NCI-H2196 treated with DMSO at 0.1 percent for 48 hours (cell line): ENCODE results near the gene RUNX1.

Experiments used
- DNase-seq: peaks from one replicate; lab custom pipeline; 2025; ENCODE audit not compliant: unreplicated experiment; lab: John Stamatoyannopoulos, UW

RUNX1 gene

GRCh38 chr21:35062016-35062415, 12.9 kb upstream of the RUNX1 start:
- DNase-seq = no peak

- no peak for DNase-seq
Measured at GRCh38 chr21:35059742-35060141, 10.6 kb upstream of the RUNX1 start.

- DNase-seq = no peak
Measured at GRCh38 chr21:35058058-35058457, 9.0 kb upstream of the RUNX1 start.

- DNase-seq = no peak
Measured at GRCh38 chr21:35057428-35057827, 8.3 kb upstream of the RUNX1 start.

- no peak for DNase-seq
Measured at GRCh38 chr21:35053356-35054096, 4.4 kb upstream of the RUNX1 start.

- DNase-seq = no peak
Measured at GRCh38 chr21:35052801-35053200, 3.7 kb upstream of the RUNX1 start.

- DNase-seq = no peak
Measured at GRCh38 chr21:35051287-35051818, 2.3 kb upstream of the RUNX1 start.

GRCh38 chr21:35050348-35051286, 1.5 kb upstream of the RUNX1 start:
- DNase-seq = no peak

GRCh38 chr21:35048183-35048601, 910 bp downstream of the RUNX1 start:
- DNase-seq = peak; percentile 30

- DNase-seq = no peak
Measured at GRCh38 chr21:35046880-35047229, 2.2 kb downstream of the RUNX1 start.

GRCh38 chr21:35046263-35046624, 2.9 kb downstream of the RUNX1 start:
- no peak for DNase-seq

GRCh38 chr21:35045542-35046262, 3.4 kb downstream of the RUNX1 start:
- no peak for DNase-seq

GRCh38 chr21:35044770-35045541, 4.1 kb downstream of the RUNX1 start:
- DNase-seq = no peak

GRCh38 chr21:35044128-35044527, 5.0 kb downstream of the RUNX1 start:
- no peak for DNase-seq

GRCh38 chr21:35043549-35043948, 5.6 kb downstream of the RUNX1 start:
- DNase-seq = no peak

- DNase-seq = no peak
Measured at GRCh38 chr21:35042836-35043235, 6.3 kb downstream of the RUNX1 start.

- no peak for DNase-seq
Measured at GRCh38 chr21:35041881-35042280, 7.2 kb downstream of the RUNX1 start.

- no peak for DNase-seq
Measured at GRCh38 chr21:35041122-35041521, 8.0 kb downstream of the RUNX1 start.

- DNase-seq = no peak
Measured at GRCh38 chr21:35039595-35040289, 9.4 kb downstream of the RUNX1 start.

GRCh38 chr21:35038772-35039319, 10.3 kb downstream of the RUNX1 start:
- DNase-seq = no peak
